ENCODE measurements around the gene KIF1C.

Gene KIF1C

GRCh38 chr17:5032865-5033264, 35.1 kb downstream of the KIF1C start:
- no peak overlapping the region for H3K4me3 ChIP-seq (ENCODE audit: low read length)
- no peak for DNase-seq (ENCODE audit: low read depth)
- TF ChIP-seq, protein P1, sequence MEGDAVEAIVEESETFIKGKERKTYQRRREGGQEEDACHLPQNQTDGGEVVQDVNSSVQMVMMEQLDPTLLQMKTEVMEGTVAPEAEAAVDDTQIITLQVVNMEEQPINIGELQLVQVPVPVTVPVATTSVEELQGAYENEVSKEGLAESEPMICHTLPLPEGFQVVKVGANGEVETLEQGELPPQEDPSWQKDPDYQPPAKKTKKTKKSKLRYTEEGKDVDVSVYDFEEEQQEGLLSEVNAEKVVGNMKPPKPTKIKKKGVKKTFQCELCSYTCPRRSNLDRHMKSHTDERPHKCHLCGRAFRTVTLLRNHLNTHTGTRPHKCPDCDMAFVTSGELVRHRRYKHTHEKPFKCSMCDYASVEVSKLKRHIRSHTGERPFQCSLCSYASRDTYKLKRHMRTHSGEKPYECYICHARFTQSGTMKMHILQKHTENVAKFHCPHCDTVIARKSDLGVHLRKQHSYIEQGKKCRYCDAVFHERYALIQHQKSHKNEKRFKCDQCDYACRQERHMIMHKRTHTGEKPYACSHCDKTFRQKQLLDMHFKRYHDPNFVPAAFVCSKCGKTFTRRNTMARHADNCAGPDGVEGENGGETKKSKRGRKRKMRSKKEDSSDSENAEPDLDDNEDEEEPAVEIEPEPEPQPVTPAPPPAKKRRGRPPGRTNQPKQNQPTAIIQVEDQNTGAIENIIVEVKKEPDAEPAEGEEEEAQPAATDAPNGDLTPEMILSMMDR (IDR thresholded peaks at IDR 0.05; ENCODE audit: insufficient read depth, low read depth, low read length, missing control alignments), result no peak

- H3K4me3 ChIP-seq (ENCODE audit: low read length), result no peak overlapping the region
- TF ChIP-seq, protein P1 (IDR thresholded peaks at IDR 0.05; ENCODE audit: insufficient read depth, low read depth, low read length, missing control alignments), result no peak
- DNase-seq (ENCODE audit: low read depth), result no peak
Measured at GRCh38 chr17:5033352-5034015, 35.7 kb downstream of the KIF1C start.

GRCh38 chr17:5034063-5034462, 36.3 kb downstream of the KIF1C start:
- TF ChIP-seq, protein P1 (IDR thresholded peaks at IDR 0.05; ENCODE audit: insufficient read depth, low read depth, low read length, missing control alignments), result no peak
- H3K4me3 ChIP-seq (ENCODE audit: low read length), result no peak overlapping the region
- no peak for DNase-seq (ENCODE audit: low read depth)

DNA sequence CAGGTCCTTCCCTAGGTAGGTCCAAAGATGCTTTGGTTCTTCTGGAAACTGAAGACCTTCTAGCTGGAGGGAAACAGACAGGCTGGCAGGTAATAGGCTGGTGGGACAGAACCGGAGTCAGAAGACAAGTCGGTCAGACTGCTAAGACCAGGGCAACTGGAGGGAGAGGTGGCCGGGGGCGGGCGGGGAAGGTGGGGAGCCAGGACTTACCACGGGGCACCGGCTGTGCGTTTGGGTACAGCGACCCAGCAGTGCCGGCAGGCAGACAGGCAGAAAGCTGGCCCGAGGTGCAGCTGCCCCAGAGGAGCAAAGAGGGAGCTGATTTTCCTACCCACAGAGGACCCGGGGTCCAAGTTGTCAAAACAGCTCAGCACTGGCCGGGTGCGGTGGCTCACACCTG, 36.9 kb downstream of the KIF1C start:
- no peak for DNase-seq (ENCODE audit: low read depth)
- TF ChIP-seq, protein P1 (IDR thresholded peaks at IDR 0.05; ENCODE audit: insufficient read depth, low read depth, low read length, missing control alignments), result no peak
- no peak overlapping the region for H3K4me3 ChIP-seq (ENCODE audit: low read length)

- TF ChIP-seq, protein P1 (IDR thresholded peaks at IDR 0.05; ENCODE audit: insufficient read depth, low read depth, low read length, missing control alignments), result no peak
- H3K4me3 ChIP-seq (ENCODE audit: low read length), result peak within 1 kb of the TSS; percentile 38
Measured at GRCh38 chr17:5035315-5035714, 37.6 kb downstream of the KIF1C start, which contains the start of gene SLC52A1. SLC52A1 (minus strand) TSS chr17:5035426; CDS start chr17:5034606, 820 bp downstream.

GRCh38 chr17:5042157-5043022, 44.6 kb downstream of the KIF1C start:
- no peak overlapping the region for H3K4me3 ChIP-seq (ENCODE audit: low read length)
- no peak for DNase-seq (ENCODE audit: low read depth)
- TF ChIP-seq, protein P1 (IDR thresholded peaks at IDR 0.05; ENCODE audit: insufficient read depth, low read depth, low read length, missing control alignments), result no peak

More at GRCh38 chr17:5035315-5035714, 37.6 kb downstream of the KIF1C start, which contains the start of gene SLC52A1:
- DNase-seq (ENCODE audit: low read depth), result peak; percentile 43
